HG02938 (cell line): ENCODE measurements around the gene RALGPS1.
"Not testable (repeated sequence)": the region's sequence is repeated elsewhere in the genome, so short reads cannot be mapped to it uniquely, and the experiment has no call there.

Source experiments
- ATAC-seq: cut with Tn5 transposase; IDR thresholded peaks from one replicate; pipeline ENCODE4 v1.9.1; 2021; ENCODE audit warnings: mild to moderate bottlenecking, moderate library complexity; ENCODE audit not compliant: unreplicated experiment

RALGPS1 gene

GRCh38 chr9:127132921-127133647, 218.5 kb downstream of the RALGPS1 start:
- no peak for ATAC-seq

- ATAC-seq: no peak
Observed at GRCh38 chr9:127133739-127134167, 219.2 kb downstream of the RALGPS1 start.

DNA sequence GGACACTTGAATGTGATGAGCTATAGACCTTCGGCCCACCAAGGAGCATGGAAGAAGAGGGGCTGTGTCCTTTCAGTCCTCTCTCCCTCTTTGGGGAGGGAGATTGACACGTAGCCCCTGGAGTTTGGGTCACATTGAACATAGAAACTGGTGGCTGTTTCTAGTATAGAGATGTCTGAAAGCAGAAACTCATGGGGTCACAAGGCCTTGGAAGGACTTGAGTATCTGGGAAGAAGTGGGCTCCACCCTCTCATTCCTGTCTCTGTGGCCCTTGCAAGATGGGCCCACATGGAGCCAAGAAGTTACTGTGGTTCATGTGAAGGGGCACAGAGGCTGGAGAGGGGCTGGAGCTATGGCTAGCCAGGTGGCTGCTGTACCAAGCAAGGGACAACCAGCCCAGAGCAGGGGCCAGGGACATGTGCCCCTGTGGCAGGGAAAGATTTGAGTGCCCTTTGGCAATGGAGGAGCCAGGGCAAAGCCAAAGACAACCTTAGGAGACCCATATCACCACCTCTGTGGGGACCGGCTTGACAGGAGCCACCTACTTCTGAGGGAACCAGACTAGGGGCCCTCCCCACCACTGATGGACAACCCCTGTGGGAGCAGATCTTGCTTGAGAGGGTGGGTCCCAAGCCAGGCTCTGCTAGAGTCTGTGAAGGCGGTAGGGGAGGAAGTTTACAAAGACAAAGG, 220.6 kb downstream of the RALGPS1 start:
- ATAC-seq: no peak

DNA sequence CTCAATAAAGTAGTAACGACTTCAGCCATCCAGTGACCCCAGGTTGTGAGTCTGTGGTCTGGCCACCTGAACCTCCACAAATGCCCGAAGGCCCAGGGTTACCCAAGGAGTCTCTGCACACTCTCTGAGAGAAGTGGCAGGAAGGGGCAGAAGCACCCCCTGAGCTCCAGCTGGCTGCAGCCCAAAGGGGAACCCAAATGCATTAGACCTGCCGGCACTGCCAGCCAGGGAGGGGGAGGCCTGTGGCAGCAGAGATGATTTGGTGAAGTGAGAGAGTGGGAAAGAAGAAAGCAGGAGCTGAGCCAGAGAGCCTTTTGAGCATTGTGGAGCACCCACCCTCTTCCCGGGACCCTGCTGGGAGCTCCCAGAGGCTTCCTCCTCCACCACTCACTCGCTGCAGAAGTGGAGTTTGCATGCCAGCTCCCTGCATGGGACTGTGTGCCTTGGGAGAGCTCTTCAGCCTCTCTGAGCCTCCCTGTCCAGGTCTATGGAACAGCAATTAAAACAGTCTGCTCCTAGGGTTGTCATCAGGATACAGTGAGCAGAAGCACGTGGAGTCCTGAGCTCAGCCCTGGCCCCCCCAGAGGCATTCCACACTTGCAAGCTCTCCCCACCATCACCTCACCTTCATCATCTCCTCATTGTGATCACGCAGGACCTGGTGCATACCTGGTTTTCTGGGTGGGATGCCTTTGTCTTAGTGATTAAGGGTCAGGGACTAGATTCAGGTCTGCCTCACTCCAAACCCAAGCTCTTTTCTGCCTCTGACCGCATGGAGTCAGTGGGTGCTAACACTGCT, 221.7 kb downstream of the RALGPS1 start:
- no peak for ATAC-seq

DNA sequence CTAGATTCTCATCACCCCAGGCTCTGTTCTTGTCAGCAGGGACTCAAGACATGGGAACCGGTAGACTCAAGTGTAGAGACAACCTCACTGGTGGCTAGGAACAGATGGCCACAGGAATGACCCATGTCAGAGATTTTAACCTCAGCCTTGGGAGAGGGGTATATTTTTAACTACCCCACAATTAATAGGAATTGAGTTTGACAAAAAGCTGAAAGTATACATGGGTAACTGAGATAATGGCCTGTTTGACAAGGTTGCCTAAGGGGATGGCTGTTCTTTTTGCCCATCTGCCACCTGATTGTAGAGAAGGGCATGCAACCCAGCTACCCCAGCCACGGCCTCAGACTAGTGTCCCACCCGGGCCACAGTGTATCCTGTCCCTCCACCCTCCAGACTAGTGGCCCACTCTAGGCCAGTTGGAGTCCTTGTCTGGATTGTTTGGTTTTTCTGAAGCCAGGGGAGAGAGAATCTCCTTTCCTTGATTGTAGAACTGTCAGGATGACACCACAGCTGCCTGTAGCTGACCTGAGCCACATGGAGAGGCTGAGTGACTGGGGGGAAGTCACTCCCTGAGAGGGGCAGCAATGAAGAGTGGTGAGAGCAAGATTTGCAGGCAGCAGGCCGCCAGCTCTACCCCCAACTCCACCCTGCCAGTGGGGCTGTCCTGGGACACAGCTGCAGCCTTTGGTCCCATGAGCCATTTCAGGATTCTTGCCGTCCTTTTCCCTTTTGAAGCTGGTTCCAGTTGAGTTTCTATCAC, 222.5 kb downstream of the RALGPS1 start:
- no peak for ATAC-seq

GRCh38 chr9:127137640-127138360, 223.2 kb downstream of the RALGPS1 start:
- no peak for ATAC-seq

- no peak for ATAC-seq
Observed at GRCh38 chr9:127138444-127138843, 223.9 kb downstream of the RALGPS1 start.

DNA sequence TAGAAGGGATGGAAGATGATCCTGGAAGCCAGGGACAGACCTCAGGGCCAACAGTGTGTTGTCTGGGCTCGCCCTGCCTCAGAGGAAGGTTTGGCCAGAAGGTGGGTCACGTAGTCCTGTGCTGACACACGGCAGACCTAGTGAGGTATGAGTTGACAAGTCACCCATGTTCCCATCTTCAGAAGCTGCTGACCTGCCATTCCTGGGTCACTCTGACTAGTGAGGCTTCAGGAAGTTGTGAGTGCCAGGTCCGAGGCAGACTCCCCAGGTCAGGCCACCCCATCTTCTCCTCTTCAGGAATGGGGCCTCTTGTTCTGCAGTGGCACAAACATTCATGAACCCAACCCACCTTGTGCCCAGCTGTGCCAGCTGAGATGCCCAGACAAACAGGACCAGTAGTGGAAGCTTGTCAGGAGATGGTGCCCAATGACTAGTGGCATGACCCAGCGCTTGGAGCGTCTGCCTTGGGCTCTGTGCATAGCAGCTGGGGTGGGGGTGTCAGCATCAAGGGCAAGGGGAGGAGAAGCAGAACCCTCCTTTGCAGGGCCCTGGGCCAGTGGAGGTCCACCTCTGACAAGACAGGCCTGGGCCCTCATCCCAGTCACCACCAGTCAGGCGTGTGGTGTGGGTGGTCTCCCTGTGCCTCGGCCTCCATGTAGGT, 224.6 kb downstream of the RALGPS1 start:
- no peak for ATAC-seq

GRCh38 chr9:127139775-127140174, 225.2 kb downstream of the RALGPS1 start:
- ATAC-seq: no peak

DNA sequence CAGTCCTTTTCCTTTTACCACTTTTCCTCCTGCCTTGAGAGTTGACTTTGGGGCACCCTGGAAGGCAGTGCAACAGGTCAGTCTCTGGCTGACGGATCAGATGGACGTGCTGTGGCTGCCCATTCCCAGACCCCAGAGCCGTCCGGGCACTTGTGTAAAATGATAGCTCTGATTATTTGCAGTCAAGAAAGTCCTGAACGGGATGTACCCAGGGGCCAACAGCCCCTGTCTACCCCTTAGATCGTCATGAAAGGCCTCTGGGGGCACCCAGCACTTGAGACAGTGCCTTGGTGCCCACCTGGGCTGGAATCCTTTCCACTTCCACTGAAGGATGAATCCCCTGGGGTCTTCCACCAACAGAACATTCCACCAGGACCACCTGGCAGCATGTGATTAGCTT, 225.6 kb downstream of the RALGPS1 start:
- ATAC-seq: no peak

GRCh38 chr9:127140842-127141675, 226.5 kb downstream of the RALGPS1 start:
- ATAC-seq: no peak

GRCh38 chr9:127142291-127142690, 227.7 kb downstream of the RALGPS1 start:
- no peak for ATAC-seq

DNA sequence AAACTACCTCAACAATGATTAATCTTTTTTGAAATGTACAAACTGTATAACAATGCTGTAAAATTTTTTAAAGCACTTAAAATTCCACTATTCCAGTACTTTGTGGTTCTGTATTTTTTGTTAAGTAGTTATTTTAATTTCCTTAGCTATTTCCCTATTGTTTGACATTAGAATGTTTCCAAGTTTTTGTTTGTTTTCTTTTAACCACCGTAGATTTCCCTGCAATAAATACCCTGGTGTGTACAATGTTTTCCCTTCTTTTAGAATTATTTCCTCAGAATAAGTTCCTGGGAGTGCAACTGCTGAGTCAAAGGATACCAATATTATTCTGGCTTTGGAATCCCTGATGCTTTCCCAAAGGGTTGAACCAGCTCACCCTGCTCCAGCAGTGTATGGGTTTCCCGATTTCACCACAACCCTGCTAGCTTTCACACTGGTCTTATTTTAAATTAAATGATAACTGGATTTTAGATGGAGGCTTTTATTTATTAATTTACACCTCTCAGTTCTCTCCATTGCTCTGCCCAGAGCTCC, 228.4 kb downstream of the RALGPS1 start:
- ATAC-seq: no peak

- no peak for ATAC-seq
Observed at GRCh38 chr9:127143920-127144465, 229.4 kb downstream of the RALGPS1 start.

- no peak for ATAC-seq
Observed at GRCh38 chr9:127144670-127145445, 230.3 kb downstream of the RALGPS1 start.

DNA sequence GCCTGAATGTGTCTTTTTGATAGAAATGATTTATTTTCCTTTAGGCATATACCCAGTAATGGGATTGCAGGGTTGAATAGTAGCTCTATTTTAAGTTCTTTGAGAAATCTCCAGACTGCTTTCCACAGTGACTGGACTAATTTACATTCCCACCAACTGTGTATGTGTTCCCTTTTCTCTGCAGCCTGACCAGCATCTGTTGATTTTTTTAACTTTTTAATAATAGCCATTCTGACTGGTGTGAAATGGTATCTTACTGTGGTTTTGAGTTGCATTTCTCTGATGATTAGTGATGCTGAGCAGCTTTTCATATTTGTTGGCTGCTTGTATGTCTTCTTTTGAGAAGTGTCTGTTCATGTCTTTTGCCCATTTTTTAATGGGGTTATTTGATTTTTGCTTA, 232.3 kb downstream of the RALGPS1 start:
- not testable (repeated sequence) for ATAC-seq

GRCh38 chr9:127147251-127147650, 232.7 kb downstream of the RALGPS1 start:
- ATAC-seq: no peak

GRCh38 chr9:127148014-127148413, 233.4 kb downstream of the RALGPS1 start:
- ATAC-seq: no peak
